WTC11 (cell line): ENCODE data around the gene MEGF8.

ENCODE experiments used
- ESRRA ChIP-seq: sonication (generic); formaldehyde crosslinking; IDR thresholded peaks from 2 replicates; pipeline ENCODE4 v1.8.1; 2022; ENCODE audit warnings: mild to moderate bottlenecking, missing genetic modification reagents, borderline replicate concordance
- KAT7 ChIP-seq: sonication (generic); formaldehyde crosslinking; IDR thresholded peaks from 2 replicates; pipeline ENCODE4 v1.8.1; 2023; ENCODE audit warnings: missing genetic modification reagents, mild to moderate bottlenecking, borderline replicate concordance
- SOX15 ChIP-seq: fragments of 250-450 bp; sonication (Bioruptor Pico); IDR thresholded peaks from 2 replicates; pipeline ENCODE4 v1.9.0; 2021; ENCODE audit warnings: mild to moderate bottlenecking
- ZNF138 ChIP-seq: sonication (generic); formaldehyde crosslinking; conservative IDR thresholded peaks from 2 replicates; pipeline ENCODE4 v1.8.1; 2022; ENCODE audit warnings: mild to moderate bottlenecking, moderate library complexity, missing genetic modification reagents
- TF ChIP-seq, protein P1 (sequence below): sonication (generic); formaldehyde crosslinking; IDR thresholded peaks from 2 replicates; pipeline ENCODE4 v1.8.1; 2023; ENCODE audit warnings: mild to moderate bottlenecking, missing genetic modification reagents
- TF ChIP-seq, protein P2 (sequence below): fragments of 200-600 bp; IDR thresholded peaks from 2 replicates; pipeline ENCODE4 v1.8.0; 2022; ENCODE audit warnings: antibody characterized with exemption
- TF ChIP-seq, protein P3 (sequence below): sonication (generic); formaldehyde crosslinking; IDR thresholded peaks from 2 replicates; pipeline ENCODE4 v1.8.0; 2022; ENCODE audit warnings: missing genetic modification reagents

DNA sequence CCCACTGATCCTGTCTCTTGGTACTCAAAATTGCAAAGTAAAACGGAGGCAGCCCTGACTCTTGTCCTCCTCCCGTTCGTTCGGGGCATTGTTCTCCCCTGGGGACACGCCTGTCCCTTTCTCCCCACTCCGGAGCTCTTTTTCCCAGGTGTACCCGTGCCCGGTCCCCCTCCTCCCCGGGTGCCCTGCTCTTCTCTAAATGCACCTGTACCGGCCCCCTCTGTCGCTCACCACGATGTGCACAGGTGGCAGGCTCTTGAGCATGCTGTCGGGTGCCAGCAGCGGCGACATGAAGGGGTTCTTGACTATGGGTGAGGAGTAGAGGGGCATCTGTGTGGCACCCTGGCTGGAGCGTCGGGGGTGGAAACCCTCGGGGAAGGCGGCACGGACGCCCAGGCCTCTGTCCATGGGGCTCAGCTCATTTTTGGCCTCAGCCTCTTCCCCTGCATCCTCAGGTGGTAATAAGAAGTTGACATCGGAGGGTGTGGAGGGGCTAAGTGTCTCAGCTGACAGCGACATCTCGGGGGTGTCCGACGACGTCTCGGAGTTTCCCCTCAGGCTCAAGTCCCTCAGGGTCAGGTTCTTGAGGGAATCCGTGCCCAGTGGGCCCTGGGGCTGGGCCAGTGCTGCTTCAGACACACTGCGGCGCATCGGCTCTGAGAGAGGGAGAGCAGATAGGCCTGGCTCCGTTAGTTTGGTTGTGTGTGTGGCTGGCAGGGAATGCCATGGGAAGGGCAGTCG lies 77.1 kb downstream of the MEGF8 start:
- TF ChIP-seq, protein P1, sequence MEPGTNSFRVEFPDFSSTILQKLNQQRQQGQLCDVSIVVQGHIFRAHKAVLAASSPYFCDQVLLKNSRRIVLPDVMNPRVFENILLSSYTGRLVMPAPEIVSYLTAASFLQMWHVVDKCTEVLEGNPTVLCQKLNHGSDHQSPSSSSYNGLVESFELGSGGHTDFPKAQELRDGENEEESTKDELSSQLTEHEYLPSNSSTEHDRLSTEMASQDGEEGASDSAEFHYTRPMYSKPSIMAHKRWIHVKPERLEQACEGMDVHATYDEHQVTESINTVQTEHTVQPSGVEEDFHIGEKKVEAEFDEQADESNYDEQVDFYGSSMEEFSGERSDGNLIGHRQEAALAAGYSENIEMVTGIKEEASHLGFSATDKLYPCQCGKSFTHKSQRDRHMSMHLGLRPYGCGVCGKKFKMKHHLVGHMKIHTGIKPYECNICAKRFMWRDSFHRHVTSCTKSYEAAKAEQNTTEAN (CRISPR knock-in tag): no peak
- TF ChIP-seq, protein P2, sequence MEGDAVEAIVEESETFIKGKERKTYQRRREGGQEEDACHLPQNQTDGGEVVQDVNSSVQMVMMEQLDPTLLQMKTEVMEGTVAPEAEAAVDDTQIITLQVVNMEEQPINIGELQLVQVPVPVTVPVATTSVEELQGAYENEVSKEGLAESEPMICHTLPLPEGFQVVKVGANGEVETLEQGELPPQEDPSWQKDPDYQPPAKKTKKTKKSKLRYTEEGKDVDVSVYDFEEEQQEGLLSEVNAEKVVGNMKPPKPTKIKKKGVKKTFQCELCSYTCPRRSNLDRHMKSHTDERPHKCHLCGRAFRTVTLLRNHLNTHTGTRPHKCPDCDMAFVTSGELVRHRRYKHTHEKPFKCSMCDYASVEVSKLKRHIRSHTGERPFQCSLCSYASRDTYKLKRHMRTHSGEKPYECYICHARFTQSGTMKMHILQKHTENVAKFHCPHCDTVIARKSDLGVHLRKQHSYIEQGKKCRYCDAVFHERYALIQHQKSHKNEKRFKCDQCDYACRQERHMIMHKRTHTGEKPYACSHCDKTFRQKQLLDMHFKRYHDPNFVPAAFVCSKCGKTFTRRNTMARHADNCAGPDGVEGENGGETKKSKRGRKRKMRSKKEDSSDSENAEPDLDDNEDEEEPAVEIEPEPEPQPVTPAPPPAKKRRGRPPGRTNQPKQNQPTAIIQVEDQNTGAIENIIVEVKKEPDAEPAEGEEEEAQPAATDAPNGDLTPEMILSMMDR: no peak
- TF ChIP-seq SOX15 (CRISPR knock-in tag) (no peak), ESRRA (CRISPR knock-in tag) (no peak), ZNF138 (CRISPR knock-in tag) (no peak), KAT7 (no peak)
- TF ChIP-seq, protein P3, sequence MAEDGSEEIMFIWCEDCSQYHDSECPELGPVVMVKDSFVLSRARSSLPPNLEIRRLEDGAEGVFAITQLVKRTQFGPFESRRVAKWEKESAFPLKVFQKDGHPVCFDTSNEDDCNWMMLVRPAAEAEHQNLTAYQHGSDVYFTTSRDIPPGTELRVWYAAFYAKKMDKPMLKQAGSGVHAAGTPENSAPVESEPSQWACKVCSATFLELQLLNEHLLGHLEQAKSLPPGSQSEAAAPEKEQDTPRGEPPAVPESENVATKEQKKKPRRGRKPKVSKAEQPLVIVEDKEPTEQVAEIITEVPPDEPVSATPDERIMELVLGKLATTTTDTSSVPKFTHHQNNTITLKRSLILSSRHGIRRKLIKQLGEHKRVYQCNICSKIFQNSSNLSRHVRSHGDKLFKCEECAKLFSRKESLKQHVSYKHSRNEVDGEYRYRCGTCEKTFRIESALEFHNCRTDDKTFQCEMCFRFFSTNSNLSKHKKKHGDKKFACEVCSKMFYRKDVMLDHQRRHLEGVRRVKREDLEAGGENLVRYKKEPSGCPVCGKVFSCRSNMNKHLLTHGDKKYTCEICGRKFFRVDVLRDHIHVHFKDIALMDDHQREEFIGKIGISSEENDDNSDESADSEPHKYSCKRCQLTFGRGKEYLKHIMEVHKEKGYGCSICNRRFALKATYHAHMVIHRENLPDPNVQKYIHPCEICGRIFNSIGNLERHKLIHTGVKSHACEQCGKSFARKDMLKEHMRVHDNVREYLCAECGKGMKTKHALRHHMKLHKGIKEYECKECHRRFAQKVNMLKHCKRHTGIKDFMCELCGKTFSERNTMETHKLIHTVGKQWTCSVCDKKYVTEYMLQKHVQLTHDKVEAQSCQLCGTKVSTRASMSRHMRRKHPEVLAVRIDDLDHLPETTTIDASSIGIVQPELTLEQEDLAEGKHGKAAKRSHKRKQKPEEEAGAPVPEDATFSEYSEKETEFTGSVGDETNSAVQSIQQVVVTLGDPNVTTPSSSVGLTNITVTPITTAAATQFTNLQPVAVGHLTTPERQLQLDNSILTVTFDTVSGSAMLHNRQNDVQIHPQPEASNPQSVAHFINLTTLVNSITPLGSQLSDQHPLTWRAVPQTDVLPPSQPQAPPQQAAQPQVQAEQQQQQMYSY (CRISPR knock-in tag): no peak
